NAMALWA (cell line): ENCODE data around the gene MVB12B.

Experiments used
- DNase-seq: peaks from one replicate; pipeline ENCODE4 v3.0.0-alpha.2; 2015; ENCODE audit warnings: low spot score

The MVB12B gene

DNA sequence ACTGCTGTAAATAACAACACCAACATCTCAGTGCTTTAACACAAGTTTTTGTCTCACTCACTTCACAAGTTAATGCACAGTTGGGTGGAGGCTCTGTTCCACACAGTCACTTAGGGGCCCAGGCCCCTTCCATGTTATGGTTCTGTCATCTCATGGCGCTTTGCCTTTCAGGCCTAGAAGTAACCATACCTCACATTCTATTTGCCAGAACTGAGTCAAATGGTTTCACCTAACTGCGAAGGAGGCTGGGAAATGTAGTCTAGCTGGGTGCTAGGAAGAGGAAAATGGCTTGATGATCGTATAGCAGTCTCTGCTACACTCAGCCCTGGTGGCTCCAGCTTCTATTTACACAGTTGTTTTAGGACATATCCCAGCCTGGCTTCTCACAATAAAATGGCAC, 23.1 kb upstream of the MVB12B start:
- no peak for DNase-seq

DNA sequence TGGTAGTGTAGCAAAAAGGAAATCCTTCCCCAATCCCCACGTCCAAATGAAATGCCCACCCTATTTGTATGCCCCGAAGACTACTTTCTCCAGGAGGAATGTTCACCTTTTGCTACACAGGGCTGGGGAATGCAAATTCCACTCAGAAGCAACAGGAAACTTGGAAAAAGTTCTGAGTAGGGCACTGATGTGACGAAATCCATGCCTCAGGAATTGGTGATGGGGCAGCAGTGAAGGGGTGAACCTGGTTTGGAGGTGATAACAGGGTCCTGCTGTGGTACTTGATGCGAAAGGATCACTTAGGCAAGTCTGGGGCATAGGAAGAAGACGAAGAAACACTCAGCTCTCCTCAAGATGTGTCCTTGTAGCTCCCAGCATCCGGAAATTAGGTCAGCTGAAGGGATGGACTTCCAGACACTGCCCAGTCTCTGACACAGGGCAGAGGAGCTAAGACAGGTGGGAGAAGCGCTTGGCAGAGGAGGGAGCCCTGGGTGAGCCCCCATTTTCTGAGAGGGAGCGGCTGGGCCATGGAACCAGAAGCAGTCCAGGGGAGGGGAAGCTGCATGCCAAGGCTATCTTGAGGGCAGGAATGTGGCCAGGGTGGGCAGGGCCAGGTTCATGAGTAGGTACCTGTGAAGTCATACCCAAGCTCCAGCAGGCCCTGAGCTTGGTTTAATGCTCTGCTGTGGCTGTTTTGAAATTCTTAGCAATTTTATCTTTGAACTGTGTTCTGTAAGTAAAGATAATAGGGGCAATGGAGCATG, 22.2 kb upstream of the MVB12B start:
- DNase-seq = no peak

DNA sequence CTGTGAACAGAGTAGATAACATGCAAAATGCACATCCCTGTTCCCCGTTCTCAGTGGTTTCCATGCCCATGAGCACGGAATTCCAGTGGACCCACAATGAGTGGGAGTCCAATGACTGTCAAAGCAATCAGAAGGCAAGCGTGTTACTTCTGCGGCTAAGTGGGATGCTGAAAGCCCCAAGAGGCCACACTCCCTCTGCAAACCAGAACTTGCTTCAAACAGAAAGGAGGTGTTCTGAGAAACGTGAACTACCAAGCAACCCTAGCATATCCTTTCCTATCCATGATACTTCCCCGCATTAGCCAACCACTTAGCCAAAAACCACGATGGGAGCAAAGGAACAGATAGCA, 21.7 kb upstream of the MVB12B start:
- DNase-seq = no peak

DNA sequence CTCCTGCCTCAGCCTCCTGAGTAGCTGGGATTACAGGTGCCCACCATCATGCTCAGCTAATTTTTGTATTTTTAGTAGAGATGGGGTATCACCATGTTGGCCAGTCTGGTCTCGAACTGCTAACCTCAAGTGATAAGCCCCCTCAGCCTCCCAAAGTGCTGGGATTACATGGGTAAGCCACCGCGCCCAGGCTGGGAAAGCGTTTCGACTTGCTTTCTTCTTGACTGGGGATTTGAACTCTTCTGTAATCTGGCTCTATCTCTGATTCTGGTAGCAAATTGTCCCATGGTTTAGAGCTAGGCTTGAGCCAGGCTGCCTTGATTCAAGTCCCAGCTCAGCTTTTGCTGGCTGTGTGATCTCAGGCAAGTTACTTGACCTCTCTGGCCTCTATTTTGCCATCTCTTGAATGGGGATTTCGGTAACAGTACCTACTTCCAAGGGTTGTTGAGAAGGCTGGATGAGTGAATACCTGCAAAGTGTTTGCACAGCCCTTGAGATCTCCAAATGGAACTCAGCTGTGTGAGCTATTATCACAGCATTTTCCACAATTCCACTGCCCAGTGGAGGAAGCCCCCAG, 20.5 kb upstream of the MVB12B start:
- no peak for DNase-seq

DNA sequence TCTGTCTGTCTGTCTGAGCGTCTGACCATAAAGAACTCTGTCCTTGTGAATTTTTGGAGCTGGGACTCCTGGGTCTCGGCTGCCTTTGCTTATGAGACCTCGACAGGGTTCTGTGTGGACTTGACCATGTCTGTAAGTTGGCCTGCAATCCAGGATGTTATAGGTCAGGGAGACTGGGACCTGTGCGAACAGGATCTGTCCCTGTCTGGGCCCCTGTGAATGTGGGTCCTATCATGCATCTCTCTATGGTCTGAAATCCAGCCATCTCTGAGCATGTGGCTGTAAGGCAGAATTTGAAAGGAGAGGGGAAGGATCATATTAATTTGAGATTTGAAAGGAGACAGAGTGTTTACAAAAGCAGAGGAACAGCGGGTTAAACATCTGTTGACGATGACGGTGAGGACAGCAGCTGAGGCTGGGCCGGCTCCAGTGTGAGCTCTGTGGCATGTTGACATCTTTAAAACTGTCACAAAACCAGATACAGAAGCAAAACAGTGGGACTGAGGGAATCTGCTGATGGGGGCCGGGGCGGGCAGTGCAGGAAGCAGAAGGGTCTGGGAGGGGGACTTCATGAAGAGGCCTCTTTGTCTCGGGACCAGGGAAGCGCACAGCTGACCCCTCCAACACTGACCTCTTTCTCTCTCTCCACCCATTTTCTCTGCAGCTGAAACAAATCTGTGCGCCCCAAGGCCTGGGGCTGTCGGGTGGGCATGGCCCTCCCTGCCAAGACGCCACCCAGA, 19.1 kb upstream of the MVB12B start:
- no peak for DNase-seq

DNA sequence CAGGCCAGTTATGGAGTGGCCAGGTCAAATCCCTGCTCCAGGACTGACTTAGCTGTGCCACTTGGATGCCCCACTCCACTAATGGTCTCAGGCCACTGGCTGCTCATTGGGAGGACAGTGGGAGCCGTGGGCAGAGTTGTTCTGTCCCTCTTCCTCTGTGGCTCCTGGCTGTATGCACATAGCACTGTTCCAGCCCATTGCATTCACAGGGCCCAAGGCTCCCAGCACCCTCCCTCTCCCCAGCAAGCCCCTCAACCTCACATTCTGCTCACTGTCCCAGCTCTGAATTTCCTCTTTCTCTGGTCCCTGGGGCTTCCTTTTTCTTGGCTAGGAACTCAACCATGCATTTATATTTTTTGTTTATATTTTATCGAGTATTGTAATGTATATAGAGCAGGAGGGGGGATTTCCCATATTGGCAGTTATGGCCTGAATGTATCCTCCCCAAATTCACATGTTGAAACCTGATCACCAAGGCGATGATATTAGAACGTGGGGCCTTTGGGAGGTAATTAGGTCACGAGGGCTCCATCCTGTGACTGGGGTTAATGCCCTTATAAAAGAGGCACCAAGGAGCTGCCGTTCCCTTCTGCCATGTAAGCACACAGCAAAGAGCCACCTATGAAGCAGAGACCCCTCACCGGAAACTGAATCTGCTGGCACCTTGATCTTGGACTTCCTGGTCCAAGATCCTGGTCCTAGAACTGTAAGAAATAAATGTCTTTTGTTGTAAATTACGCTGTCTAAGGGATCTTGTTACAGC, 17.0 kb upstream of the MVB12B start:
- DNase-seq = no peak

DNA sequence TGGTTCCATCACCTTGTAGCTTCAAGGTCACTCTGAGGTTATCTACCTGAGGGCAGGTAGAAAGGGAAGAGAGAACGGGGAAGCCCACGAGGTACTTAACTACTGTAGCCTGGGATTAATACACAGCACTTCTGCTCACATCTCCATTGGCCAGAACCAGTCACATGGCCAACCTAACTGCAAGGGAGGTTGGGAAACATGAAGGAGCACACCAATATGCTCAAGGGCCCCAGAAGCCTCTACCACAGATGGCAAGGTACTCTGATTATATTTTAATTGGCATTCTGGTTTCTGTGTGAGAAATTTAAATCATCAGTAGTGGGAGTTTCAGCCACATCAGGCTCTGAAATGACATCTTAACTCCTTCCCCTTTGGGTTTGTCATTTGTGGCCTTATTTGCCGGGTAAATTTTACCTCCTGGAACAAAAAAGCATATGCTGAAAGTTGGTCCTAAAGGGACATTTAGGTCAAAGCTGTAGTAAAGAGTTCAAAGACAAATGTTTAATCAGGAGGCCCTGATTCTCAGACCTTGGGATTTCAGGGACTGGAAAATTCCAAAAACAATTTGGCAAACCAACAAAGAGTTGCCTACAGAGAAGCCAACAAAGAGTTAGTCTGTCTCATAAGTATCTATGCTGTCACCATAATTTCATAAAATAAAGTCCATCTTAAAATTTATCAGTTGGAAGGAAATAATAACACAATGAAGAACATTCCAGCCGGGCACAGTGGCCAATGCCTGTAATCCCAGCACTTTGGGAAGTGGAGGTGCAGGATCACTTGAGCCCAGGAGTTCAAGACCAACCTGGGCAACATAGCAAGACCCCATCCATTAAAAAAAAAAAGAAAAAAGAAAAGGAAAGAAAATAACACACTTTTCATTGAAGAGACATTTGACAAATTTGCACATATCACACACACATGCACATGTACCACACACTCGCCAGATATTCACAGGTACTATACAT, 13.8 kb upstream of the MVB12B start:
- no peak for DNase-seq

DNA sequence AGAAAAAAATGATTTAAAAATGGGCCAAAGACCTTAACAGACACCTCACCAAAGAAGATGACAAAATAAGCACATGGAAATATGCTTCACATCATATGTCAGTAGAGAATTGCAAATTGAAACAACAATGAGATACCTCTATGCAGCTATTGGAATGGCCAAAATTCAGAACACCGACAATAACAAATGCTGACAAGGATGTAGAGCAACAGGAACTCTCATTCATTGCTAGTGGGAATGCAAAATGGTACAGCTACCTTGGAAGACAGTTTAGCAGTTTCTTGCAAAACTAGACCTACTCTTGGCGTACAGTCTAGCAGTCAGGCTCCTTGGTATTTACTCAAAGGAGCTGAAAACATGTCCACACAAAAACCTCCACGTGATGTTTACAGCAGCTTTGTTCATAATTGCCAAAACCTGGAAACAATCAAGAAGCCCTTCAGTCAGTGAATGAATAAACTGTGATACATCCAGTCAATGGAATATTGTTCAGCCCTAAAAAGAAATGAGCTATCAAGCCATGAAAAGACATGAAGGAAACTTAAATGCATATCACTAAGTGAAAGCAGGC, 10.5 kb upstream of the MVB12B start:
- no peak for DNase-seq

DNA sequence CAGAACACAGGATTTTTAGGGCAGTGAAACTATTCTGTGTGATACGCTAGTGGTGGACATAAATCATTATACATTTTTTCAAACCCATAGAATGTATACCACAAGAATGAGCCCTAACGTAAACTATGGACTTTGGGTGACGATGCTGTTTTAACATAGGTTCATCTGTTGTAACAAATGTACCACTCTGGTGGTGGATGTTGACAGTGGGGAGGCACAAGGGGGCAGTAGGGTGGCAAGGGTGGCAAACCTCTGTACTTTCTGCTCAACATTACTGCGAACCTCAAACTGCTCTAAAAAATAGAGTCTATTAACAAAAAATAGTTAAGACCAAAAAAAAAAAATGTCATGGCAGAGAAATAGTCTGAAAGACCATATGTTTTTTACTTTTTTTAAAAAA, 9.1 kb upstream of the MVB12B start:
- DNase-seq = no peak

DNA sequence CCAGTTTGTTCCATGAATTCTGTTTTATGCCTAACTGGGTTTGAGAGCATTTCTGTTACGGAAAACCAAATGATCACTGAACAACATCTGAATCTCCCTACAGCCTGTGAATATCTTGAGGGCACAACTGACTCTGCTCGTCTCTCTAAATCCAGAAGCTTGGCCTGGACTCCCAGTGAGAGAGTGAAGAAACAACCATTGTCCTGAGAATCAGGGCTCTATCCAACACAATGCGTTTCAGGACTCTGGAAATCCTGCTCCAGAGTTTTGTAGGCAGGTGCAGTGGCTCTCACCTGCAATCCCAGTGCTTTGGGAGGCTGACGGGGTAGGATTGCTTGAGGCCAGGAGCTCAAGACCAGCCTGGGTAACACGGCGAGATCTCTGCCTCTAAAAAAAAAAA, 7.8 kb upstream of the MVB12B start:
- no peak for DNase-seq

DNA sequence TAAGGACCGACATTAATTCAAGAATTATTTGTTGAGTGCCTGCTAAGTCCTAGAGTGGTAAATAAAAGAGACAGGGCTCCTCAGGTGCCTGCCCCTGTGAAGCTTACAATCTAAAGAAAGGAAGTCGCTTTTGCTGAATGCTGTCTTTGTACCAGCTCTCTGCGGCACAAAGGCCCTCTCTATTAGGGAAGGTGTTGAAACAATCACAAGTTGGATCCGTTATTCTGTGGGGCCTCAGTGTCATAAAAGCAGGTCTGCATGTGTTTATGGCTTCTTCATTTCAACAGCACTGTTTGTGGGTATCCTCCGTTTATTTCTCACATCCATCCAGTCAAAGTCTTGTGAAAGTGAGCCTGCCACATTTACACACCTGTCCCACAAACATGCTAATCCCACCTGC, 7.0 kb upstream of the MVB12B start:
- DNase-seq = no peak

DNA sequence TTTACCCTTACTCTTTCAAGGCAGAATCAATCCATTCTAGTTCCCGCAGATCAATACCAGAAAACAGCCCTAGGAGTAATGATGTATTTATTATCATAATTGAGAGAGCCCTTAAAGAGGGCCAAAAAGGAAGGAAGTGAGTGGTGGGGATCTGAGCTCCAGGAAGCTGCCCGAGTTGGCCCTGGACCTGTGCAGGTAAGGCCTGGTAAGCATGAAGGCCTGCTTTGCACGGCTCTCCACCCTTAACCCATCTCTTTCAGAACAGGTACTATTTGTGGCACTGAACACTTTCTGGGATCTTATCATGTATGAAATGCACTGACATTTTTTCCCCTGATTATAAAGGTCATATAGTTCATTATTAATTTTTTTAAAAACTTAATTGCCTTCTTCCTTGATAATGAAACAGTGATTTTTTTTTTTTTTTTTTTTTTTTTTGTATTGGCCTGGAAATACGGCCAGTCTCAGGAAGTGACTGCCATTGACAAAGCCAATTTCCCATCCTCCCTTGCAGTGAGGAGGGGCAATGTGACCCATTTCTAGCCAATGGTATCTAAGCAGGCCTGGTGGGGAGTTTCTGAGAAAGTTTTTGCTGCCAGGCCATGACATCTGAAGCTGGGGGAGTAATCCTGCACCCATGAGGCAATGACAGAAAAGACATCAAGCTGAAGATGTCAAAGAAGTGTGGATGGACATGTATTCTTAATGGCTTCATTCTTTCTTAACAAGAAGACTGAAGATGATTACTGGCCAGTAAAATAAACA, 6.3 kb upstream of the MVB12B start:
- DNase-seq = no peak

DNA sequence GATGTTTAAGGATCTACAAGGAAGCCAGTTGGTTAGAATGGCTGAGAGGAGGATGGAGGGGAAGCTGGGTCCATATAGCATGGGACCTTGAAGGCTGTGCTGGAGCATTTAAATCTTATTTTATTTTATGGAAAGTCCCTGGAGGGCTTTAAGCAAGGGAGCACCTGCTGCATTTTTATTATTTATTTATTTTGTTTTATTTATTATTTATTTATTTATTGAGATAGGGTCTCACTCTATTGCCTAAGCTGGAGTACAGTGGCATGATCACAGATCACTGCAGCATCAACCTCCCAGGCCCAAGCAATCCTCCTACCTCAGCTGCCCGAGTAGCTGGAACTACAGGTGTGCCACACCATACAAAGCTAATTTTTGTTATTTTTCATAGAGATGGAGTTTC, 4.9 kb upstream of the MVB12B start:
- no peak for DNase-seq

DNA sequence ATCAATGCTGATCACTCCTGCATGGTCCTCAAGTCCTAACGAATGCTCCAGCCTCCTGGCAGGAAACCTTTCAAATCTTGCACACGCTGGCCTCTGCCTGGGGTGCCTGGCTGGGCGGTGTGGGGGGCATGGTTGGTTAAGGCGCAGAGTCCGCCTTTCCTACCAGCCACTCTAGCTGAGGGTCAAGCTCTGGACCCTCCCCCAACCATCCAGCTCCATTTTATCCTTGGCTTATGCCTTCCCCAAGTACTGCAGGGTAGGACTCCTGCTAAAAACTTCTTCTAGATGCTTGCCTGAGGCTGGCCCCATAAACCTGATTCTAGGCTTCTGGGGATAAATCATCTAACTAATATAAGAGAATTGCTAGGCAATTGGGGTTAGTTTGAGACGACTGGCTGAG, 808 bp upstream of the MVB12B start:
- DNase-seq = no peak

DNA sequence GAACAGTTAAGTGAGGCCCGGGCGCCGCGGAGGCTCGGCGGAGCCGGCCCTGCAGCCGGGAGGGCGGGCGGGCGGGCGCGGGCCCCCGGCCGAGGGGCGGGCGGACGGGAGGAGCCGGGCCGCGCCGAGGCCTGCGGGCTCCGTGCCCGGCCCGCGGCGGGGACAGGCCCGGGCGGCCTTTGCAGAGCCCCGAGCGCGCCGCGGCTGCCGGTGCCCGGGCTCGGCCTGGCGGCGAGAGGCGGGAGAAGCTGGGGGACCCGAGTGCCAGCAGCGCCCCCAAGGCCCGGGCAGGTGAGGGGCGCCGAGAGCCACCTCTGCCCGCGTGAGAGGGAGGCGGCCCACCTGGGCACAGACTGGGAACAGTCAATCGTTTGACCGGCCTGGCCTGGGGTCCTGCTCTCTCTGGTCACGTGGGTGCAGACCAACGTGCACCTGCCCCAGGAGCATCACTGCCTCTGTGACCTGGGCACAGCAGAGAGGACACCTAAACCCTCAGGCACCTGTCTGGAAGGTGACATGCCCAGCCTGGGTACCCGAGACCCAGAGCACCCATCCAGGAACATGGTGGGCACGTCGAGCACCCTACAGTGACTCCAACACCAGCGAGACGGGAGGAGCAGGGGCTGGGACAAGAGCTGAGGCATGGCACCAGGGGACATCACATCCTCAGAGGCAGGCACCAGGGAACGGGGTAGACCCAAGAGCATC, 531 bp downstream of the MVB12B start:
- DNase-seq = no peak

DNA sequence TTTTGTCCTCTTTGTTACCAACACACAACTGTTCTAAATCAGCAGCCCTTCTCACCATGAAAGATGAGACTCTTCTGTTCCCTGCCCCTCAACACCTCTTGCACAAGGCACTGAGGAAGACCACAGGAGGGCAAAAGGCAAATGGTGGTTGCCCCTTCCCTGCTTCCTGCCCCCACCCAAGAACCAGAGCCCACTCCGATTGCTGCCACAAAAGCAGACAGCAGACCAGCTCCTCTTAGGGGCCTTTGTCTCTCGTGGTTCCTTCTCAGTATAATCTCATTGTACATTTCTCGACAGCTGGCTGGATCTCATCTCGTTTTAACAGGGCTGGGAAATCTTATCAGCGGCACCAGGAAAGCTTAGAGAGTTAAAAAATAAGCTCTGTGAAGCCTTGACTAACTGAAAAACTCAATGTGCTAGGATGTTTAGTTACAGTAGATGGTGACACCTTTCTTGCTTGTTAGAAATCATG, 1.1 kb downstream of the MVB12B start:
- no peak for DNase-seq

DNA sequence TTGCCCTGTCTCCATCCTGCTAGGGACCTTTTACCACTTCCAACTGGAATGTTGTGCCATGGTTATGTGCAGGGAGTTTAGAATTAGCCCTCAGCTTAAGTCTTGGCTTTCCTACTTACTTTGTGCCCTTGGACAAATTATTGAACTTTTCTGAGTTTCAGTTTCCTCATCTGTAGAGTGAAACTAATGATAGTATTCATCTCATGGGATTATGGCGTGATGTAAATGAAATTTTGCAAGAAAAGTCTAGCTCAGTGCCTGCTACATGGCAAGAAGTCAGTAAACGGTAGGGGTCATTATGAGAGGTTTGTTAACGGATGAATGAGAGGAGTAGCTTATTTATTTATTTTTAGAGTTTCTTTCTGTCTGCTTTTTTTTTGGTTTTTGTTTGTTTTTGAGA, 1.8 kb downstream of the MVB12B start:
- no peak for DNase-seq

DNA sequence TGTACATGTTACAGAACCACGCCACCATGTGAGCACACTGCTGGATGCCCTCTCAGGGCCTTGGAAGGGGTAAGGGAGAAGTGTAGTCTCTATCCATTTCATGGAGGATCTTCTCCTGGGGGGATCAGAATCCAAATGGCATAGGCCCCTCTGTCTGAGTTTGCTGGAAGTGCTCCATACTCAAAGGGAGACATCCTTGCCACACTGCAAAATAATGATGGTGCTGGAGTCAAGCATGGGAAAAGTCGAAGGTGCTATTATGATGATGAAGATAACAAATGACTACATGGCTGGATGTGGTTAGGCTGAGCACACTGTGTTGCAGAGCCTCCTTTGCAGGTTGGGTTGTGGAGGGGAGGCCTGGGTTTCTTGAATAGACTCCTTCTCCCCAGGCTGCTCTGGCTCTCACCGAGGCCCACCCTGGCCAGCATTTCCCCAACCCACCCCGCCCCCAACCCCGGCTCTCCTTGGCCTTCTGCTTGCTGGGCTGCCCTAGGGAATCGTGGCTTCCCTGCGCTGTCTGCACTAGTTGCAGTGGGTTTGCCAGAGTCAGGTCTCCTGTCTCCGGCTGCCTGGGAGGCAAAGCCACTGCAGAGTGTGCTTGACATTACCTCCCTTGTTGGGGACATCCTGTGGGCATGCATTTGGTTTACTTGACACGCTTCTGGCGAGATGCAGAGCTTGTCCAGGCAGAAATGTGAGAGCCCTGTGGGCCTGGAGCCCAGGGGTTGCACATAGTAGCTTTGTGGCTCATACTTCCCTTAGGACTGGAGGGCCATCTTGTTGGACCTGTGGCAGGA, 3.0 kb downstream of the MVB12B start:
- DNase-seq = no peak

DNA sequence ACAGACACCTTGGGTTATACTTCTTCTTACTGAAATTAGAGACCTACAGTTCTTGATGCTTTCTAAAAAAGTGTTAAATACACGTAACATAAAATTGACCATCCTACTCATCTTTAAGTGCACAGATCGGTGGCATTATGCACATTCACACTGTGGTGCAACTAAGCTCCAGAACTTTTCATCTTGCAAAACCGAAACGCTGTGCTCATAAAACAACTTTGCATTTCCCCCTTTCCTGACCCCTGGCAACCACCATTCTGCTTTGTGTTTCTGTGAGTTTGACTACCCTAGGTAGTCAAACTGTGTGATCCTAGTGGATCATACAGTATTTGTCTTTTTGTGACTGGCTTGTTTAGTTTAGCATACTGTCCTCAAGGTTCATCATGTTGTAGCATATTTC, 3.9 kb downstream of the MVB12B start:
- DNase-seq = no peak
